Measurements from ENCODE around the gene C16orf74.

C16orf74 gene

DNA sequence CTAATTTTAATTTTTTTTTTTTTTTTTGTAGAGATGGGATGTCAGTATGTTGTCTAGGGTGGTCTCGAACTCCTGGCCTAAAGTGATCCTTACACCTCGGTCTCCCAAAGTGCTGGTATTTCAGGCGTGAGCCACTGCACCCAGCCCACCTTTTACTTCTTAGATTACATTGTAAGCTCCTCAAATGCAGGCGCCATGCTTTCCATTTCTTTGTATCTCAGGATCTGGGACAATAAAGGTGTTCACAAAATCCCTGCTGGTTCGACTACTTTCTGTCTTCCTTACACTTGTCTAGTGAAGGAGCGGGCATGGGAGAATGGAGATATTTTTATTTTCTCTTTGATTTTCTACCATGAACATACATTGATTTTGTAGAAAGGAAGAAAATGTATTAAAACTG, 23.2 kb upstream of the C16orf74 start:
- no peak for DNase-seq

DNA sequence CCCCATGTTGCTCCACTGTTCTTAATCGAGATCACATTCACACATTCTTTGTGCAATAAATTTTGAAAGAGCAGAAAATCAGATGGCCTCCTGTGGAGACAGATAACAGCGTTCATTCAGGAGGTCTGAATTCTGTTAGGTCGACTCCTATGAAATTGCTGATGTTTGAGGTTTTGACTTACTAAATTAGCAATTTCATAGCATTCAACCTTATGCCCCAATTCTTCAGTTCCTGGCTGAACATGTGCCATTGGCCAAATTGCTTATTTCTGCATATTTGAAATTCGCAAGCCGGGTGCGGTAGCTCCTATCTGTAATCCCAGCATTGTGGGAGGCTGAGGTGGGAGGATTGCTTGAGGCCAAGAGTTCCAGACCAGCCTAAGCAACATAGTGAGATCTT, 22.1 kb upstream of the C16orf74 start:
- DNase-seq: no peak

DNA sequence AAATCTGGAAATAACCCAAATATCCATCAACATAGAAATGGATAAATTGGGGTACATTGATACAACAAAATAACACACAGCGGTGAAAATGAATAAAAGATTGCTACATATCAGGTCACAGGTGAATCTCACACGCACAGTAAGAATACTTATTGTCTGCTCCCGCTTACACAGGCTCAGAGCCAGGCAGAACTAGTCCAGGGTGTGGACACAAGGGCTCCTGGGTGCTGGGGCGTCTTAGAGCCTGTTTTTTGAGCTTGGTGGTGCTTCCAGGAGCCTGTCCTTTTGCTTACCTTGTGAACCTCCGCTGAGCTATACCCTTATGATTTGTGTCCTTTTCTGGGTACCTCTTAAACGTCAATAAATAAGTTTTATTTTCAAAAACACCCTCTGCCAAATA, 19.8 kb upstream of the C16orf74 start:
- DNase-seq: no peak

DNA sequence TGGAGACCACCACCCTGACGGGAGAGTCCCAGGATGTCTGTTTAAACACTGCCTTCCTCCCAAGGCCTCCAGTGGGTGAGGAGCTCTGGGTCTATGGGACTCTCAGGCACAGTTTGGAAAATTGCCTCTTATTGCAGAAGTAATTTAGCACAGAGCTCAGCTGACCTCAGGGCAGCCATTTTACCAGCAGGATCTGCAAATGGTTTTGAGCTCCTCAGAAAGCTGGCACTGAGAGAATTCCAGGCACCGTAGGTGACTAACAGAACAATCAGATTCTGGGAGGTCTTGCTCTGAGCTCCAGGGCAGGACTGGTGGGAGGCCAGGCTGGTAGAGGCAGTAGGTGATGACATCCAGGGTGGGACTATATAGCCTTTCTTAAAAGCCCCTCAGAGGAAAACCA, 17.3 kb upstream of the C16orf74 start:
- DNase-seq: no peak

DNA sequence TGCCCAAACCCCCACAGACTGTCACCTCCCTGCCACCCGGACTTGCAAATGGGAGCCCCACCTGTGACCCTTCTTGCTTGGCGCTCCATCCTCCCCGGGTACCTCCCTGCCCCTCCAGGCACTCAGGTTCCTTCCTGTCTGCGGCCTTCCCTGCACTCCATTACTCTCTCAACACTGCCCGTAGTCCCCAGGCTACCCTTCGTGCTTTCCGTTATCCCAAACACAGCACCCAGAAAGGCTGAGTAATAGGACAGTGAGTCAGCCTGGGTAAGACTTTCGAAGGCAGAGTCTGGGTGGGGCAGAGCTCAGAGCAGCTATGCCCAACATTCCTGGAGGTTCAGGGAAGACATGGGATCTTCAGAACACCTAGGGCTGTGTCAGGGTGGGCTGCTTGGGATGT, 16.6 kb upstream of the C16orf74 start:
- no peak for DNase-seq

DNA sequence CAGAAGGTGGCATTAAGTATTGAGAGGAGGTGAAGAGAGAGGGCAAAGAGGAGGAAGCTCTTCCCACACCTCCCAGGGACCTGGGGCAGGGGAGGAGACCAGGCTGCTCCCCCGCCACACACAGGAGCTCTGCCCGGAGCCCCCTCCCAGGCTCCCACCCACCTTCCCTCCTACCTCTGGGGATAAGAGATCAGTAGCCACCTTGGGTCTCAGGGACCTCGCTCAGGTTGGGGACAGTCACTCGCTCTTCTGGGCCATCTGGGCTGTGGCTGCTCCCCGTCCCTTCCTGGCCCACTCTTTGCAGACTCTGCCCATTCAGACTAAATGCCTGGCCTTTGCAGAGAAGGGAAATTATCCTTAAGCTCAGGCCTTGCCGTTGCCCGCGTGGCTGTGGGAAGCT, 14.9 kb upstream of the C16orf74 start:
- DNase-seq: no peak

DNA sequence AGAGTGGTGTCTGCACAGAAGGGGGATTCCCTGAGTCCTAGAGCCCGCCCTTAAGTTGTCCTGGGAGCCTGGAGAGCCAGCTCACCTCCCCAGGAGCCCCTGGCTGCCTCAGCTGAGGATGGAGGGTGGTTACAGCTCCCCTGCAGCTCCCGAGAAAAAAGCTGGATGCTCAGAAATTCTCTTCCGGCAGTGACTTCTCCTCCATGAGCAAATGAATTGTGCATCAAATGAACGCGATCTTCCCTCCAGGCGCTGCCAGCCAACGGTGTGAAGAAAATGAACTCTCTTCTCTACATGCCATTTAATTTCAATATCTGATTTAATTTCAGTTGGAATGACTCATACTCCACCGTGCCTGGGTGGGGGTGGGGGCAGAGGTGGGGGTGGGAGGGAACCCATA, 14.3 kb upstream of the C16orf74 start:
- no peak for DNase-seq

DNA sequence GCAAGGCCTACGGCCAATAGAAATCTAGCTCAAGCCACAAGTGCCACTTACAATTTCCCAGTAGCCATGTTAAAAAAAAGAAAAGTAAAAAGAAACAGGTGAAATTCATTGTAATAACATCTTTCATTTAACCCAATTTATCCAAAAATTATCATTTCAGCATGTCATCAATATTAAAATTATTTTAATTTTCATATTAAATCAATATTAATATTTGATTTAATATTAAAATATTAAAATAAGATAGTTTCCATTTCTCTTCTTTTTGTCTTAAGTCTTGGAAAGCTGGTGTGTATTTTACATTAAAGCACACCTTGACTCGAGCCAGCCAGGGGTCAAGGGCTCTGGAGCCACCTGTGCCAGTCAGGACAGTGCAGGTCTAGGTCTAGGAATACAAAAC, 12.7 kb upstream of the C16orf74 start:
- no peak for DNase-seq

DNA sequence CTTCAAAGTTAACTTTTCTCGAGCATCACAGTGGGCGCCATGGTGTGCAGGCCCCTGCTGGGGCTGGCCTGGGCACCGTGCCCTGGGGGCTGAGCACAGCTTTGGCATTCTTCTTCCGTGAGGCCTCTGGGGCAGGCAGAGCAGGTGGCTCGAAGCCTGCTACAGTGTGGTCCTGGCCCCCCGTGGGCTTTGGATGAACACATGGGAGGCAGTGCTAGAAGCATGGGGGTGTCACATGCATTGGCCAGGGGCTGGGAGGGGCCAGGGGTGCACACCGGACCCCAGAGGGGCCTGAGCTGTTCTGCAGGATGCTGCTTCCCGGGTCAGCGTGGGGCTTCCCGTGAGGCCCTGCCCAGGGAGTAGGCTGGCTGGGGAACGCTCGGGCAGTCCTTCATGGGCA, 12.1 kb upstream of the C16orf74 start:
- DNase-seq: no peak

DNA sequence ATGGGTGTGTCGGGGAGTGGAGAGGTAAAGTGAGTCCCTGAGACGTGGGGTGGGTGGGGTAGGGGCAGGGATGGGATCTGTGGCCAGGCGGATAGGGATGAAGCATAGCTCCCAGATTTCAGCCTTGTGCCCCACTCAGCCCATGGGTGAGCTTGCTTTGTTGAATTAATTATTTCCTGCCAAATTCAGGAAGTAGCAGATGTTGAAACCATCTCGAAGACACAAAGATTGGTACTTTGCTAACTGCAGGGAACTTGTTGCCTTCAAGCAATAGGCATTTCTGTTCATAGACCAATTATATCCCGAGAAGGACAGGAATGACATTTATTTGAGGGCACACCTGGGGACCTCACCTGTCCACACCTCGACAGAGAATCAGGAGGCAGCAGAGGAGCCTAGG, 11.0 kb upstream of the C16orf74 start:
- no peak for DNase-seq

DNA sequence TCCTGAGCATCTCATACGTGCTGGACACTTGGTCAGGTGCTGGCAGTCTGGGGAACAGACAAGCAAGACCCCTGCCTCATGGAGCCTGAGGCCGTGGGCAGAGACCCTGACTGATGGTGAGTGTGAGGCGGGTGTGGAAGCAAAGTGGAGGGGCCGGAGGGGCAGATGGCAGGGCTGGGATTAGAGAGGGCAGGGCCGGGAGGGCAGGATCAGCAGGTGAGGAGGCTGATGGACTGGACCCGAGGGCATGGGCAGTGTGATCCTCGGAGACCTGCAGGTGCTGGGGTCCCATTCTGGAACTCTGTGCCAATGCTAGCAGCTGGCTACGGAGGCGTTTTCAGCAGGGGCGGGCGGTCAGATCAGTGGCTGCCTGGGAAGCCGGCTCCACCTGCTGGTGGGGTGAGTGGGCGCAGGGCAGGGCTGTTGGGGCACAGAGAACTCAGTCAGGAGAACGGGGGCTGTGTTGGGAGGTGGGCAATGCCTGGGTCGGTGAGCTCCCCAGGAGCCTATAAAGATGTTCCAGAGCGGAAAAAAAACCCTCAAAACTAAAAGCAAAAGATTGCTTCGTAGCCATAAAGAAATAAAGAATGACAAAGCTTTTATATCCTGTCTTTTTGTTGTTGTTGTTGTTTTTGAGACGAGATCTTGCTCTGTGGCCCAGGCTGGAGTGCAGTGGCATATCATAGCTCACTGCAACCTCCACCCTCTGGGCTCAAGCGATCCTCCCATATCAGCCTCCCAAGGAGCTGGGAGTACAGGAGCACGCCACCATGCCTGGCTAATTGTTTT, 8.9 kb upstream of the C16orf74 start:
- peak; percentile 23 for DNase-seq

DNA sequence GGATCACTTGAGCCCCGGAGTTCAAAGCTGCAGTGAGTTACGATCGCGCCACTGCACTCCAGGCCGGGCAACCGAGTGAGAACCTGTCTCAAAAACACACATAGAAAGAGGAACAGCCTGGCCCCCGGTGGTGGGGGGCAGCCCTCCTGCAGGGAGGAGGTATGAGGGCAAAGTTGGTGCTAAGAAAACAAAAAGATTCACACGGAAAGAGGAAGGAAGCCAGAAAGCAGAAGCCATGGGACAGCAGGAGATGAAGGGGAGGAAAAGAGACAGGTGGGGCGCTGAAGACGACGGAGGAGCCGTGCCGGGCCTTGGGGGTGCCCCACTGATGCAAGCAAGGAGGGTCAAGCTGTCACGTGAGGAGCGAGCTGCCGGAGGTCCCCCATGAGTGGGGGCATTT, 8.2 kb upstream of the C16orf74 start:
- DNase-seq: peak; percentile 13

DNA sequence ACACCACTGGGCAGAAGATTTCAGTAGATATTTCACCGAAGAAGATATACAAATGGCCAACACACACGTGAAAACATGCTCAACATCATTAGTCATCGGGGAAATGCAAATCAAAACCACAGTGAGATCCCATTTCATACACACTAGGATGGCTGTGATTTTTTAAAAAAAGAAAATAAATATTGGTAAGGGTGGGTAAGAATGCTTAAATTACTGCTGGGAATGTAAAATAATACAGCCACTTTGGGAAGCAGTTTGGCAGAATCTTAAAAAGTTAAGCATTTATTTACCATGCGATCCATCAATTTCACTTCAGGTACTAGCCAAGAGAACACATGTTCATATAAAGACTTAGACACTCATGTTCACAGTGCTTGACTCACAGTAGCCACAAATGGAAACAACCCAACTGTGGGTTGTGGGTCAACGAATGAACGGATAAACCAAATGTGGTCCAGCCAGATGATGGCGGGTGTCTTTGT, 6.5 kb upstream of the C16orf74 start:
- no peak for DNase-seq

DNA sequence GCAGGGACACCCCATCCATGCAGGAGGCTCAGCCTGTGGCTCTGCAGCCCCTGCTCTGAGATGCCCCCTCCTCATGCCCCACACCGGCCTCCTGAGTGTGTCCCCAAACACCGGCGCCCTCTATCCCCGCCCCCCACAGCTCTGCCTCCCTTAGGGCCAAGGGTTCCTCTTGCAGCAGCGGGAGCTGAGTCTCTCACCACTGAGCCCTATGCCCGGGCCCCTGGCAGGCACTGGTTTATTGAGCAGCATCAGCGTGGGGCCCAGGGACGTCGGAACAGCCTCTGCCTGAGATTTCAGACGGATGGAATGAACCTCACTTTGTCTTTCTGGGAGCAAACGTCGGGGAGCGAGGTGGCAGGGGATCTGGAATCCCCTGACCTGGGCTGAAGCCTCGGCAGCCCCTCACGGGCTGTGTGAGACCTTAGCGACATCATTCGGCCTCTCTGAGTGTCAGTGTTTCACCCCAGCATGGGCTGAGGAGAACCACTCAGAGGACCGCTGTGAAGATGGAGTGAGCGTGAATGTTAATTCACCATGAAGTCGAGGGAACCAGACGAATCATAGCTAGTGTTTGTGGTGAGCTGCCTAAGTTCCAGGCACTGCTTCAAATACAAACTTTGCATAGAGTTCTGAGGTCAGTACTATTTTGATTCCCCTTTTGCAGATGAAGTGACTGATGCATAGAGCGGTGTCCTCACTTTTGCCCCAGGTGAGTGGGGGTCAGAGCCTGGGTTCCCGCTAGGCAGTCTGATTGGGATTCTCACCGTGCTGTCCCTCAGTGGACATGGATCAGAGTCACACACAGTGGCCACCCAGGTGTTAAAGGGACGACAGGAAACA, 5.3 kb upstream of the C16orf74 start:
- DNase-seq: no peak

DNA sequence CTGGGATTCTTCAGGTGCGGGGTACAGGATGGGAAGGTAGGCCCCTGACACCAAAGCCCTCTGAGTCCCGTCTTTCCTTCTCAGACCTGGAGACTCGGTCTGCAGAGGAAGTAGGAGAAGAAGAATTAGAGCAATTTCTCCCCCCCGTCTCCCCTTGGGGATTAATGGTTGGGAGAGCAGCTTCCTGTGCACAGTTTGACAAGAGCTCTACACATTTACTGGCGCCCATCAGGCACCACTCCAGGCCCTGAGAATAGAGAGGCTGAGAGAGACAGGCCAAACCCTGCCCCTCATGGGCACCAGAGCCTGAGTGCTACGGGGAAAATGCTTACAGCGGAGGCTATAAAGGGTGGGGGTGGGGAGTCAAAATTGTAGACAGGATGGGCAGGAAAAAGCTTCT, 3.5 kb upstream of the C16orf74 start:
- no peak for DNase-seq

DNA sequence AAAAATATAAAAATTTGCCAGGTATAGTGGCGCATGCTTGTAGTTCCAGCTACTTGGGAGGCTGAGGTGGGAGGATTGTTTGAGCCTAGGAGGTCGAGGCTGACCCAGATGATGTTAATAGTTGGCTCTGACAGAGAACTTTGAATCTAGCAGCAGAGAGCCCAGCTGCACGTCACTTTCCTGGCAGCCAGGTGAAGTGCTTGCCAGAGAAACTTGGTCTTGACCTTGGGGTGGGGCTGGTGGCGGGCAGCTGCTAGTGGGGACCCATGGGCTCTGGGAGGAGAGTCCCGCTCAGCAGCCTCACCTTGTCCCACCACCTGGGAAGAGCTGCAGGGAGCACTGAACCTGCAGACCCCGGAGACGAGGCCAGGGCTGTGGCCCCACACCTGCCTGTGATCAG, 3.1 kb upstream of the C16orf74 start:
- DNase-seq: no peak

DNA sequence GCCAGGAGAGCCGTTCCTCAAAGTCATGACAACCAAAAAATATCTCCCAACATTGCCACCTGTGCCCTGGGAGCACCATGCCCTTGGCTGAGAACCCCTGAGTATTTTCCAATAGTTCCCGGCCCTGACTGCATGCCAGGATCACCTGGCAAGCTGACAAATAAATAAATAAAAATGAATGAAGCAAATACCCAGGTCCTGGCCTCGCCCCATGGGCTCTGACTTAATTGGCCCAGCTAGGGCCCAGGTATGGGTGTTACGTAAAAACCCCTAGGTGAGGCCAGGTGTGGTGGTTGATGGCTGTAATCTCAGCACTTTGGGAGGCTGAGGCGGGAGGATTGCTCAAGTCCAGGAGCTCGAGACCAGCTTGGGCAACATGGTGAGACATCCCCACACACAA, 2.7 kb upstream of the C16orf74 start:
- DNase-seq: no peak

DNA sequence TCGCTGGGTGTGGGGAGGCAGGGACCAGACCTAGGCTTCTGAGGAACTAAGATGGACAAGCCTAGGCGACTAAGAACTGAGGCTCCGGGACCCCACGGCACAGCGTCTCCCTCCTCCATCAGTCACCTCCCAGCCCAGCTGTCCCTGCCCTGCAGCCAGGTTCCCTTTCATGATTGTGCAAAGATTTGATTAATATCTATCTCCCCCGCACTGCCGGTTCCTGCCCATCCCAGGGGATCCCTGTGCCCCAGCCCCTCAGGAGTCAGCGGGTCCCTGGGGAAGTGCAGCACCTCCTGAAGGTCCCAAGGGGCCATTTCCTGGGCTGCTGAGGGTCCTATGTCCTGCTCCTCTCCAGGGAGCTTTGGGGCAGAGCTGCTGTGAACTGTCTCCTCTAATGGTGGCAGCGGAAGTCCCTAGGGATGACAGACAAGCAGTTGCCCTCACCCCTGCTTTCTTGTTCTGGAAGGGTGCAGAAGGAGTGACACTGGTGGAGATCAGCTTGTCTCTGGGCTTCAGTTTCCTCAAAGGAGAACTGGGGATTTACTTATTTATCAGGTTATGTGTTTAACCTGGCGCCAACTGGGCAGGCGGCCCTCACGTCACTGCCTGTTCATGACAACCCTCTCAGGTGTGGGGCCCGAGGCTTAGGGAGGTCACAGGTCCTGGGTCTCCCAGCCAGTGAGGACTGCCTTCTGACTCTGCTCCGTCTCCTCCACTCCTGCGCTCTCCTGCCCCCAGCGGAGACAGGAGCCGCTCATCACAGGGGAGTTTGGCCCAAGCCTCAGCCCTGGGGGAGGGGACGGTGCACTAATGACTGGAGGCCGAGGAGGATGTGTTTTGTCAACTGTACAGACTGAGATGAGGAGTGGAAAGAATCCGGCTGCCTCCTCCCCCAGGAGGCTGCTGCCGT, 1.9 kb upstream of the C16orf74 start:
- DNase-seq: no peak

DNA sequence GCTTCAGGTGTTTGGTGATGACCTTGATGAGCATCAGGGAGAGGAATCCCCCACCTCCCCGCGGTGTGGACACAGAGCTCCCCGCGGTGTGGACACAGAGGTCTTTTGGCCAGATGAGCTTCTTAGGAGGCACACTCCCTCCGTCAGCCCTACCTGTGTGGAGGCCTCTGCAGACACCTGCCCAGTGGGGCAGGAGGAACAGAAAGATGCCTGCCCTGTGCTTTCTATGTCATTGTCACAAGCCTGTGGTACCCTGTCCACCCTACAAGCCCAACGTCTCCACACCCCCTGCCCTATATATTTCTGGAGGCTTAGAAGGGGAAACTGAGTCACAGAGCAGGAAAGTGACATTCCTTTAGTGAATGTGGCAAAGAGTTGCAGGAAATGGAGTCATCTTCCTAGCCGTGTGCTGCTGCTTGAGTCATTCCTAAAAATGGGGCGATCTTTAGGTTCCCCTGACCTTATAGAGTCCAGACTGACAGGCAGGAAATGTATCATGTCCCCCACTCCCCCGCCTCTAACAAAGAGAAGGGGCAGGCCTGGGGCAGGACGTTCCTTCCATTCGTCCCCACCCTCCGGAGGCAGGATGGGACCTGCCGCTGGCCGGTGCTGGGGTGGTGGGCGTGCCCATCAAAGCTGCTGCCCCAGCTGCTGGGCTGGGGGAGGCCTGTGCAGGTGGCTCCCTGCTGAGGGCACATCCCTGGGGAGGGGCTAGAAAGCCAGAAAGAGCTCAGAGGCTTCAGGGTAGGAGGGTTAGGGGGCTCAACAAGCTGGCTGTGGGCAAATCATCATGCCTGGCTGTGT, 1.0 kb upstream of the C16orf74 start:
- no peak for DNase-seq

DNA sequence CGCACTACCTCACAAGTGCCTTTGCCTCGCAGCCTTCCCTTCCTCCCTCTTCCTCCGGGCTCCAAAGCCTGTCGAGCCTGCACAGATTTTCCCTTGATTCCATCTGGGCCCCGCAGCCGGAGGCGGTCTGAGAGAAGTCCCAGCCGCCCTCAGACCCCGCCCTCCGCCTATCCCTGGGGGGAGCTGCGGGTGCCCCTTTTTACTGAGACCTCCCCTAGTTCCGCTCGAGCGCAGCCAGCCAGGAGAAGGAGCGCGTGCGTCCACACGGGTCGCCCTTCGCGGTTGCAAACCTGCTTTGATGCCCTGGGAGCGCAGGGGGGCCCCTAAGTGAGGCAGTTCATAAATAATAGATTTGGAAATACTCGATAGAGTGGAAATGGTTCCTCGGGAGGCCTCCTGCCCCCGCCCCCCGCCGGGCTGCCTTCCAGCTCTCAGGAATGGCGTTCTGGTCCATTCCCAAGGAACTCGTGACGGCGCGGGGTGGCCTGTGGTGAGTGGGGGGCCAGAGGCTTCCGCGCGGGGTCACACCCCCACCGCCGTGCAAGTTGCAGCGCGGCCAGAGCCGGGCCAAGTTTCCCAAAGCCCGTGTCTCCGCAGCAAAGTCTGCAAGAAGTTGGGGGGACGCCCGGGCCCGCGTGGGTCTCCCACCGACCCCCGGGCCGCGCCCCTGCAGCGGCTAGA, 610 bp downstream of the C16orf74 start:
- DNase-seq: no peak

DNA sequence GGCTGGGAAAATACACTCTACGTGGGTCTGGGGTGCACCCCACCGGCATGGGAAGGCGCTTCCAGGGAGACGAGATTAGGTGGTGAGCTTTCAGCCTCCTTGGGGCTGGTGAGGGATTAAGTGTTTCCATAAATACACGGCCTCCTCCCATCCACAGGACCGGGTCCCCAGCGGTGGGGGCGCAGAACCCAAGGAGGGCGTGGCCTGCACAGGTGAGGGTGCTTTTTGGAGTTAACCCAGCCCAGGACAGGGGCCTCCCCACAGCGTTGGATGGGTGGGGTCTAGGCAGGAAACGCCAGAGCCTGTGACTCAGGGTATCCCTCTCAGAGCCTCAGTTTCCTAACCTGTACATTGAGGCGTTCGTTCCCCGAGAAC, 1.1 kb downstream of the C16orf74 start:
- no peak for DNase-seq
